Urinary bladder (tissue), 4 donors: ENCODE results near the gene ACHE. TPM values are rescaled to one million over a fixed set of nuclear protein-coding genes. Genes with fewer than 3 reads are reported as not detected.
"Not testable (repeated sequence)": the region's sequence is repeated elsewhere in the genome, so short reads cannot be mapped to it uniquely, and the experiment has no call there.

Experiments
- DNase-seq: peaks from one replicate; pipeline ENCODE4 v3.0.0-alpha.2; 2015; ENCODE audit errors: extremely low spot score
- H3K27ac ChIP-seq: one replicate; pipeline ENCODE4 v1.5.1; 2013; ENCODE audit warnings: low read depth, mild to moderate bottlenecking, moderate library complexity
- H3K36me3 ChIP-seq: one replicate; pipeline ENCODE4 v1.6.1; 2013; ENCODE audit warnings: mild to moderate bottlenecking, moderate library complexity; ENCODE audit not compliant: insufficient read depth
- H3K4me1 ChIP-seq: one replicate; pipeline ENCODE4 v1.6.1; 2013; ENCODE audit warnings: mild to moderate bottlenecking, moderate library complexity; ENCODE audit not compliant: insufficient read depth
- H3K4me3 ChIP-seq: one replicate; pipeline ENCODE4 v1.5.1; 2013; ENCODE audit warnings: low read depth, low read length
- WGBS: extraction: QIAGEN DNeasy Blood & Tissue Kit; methylation state at CpG from one replicate; pipeline ENCODE4 v1.1.7; 2013; 5-methylcytosine and 5-hydroxymethylcytosine counted together
- polyA plus RNA-seq: library from polyadenylated mRNA; stranded (reverse); fragments of 200-250 nt; gene quantifications from one replicate; pipeline ENCODE4 v1.2.3, GENCODE V29; 2013
- small RNA-seq: library from RNA; depleted of rRNA; stranded (forward); fragments of <200 nt; gene quantifications from one replicate; pipeline ENCODE3, GENCODE V24; 2014
- total RNA-seq: library from RNA; depleted of rRNA; stranded (reverse); fragments of >200 nt; gene quantifications from one replicate; pipeline ENCODE4 v1.2.3, GENCODE V29; 2014
- donor health status: healthy with polysubstance abuse.
- donor health status: healthy.

The ACHE gene
- total and polyA plus RNA-seq, 2 donors, result 4.0 to 4.3 TPM

DNA sequence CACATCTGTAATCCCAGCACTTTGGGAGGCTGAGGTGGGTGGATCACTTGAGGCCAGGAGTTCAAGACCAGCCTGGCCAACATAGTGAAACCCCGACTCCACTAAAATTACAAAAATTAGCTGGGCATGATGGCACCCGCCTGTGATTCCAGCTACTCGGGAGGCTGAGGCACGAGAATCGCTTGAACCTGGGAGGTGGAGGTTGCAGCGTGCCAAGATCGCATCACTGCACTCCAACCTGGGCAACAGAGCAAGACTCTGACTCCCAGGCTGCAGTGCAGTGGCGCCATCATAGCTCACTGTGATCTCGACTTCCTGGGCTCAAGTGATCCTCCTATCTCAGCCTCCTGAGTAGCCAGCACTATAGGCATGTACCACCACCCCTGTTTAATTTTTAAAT is 40.8 kb downstream of the ACHE start:
- WGBS, result 96% methylated on average over 9 of the region's 9 CpGs
- DNase-seq, result not testable (repeated sequence)

GRCh38 chr7:100854146-100854895 is 41.4 kb downstream of the ACHE start:
- Histone ChIP-seq H3K36me3 (no peaks in the 10 kb centered on the region), H3K4me3 (no peak overlapping the region), H3K4me1 (no peaks in the 10 kb centered on the region), H3K27ac (no peak overlapping the region)
- no peak for DNase-seq
- WGBS, result 90% methylated on average over 14 of the region's 14 CpGs

More for the DNA sequence above, 40.8 kb downstream of the ACHE start:
- not testable (repeated sequence) for H3K36me3 ChIP-seq, H3K4me1 ChIP-seq, H3K27ac ChIP-seq, H3K4me3 ChIP-seq

DNA sequence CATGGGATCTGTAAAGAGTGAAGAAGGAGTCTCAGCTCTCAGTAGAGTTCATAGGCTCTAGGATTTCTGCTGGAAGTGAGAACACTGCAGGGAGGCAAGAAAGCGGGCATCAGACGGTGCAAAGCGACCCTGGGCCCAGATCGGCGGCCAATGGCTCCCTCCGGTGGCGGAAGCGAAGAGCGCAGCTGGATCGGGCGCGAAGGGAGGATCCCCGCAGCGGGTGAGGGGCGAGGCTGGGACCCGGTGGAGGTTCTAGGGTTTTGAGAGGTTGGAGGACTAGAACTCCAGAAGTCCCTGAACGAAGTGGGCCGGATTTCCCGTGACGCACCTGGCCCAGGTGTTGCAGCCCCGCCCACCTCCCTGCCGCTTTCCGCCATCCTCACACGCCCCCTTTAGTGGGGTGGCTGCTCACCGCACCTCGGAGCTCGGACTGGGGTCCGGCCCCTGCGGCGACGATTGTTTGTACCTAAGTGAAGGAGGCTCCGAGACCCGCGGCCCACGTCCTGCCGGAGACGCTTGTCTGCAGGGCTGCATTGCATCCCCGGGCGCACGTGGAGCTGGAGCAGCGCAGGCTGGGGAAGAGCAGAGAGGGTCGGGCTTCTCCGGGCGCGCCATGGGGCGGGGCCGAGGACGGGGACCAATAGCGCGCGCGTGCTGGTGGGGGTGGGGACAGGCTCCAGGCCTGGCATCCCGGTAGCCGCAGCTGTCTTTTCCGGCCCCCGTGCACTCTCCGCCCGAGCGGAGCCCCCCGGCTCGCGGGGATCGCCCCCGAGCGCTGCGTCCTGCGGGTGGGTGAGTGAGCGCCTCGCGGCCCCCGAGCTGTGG is 43.4 kb downstream of the ACHE start, which contains the start of gene SLC12A9:
Gene SLC12A9, plus strand, starts transcription at position 666 of the 825 bp plus-strand sequence. CDS start 1,485 bp downstream, outside the sequence.
- Histone ChIP-seq H3K4me3 (peak within 1 kb of the TSS; percentile 70), H3K4me1 (no peaks in the 10 kb centered on the region), H3K36me3 (no peaks in the 10 kb centered on the region), H3K27ac (peak within 1 kb of the TSS; percentile 62)
- WGBS, result under 1% methylated on average over 71 of the region's 71 CpGs
- DNase-seq, result no peak

DNA sequence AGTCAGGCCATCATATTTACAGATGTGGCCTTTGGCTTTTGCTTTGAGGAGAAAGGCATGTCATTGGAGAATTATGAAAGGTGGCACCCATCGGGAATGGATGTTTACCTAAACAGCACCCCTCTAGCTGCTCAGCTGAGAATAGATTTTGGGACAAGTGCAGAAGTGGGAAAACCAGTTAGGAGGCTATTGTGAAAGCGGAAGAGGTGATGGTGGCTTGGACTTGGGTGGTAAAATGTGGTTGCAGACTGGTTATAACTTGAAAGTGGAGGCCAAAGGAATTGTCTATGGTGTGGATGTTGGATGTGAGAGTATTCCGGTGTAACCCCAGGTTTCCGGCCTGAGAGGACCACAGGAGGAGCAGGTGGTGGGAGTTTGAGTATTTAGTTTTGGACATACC is 48.3 kb downstream of the ACHE start:
- WGBS, result 95% methylated on average over 4 of the region's 4 CpGs
- Histone ChIP-seq H3K36me3 (no peaks in the 10 kb centered on the region), H3K4me3 (no peak overlapping the region), H3K27ac (no peak overlapping the region), H3K4me1 (no peaks in the 10 kb centered on the region)
- no peak for DNase-seq

- no peaks in the 10 kb centered on the region for H3K36me3 ChIP-seq
- WGBS, result 63% methylated on average over 8 of the region's 8 CpGs
- no peaks in the 10 kb centered on the region for H3K4me1 ChIP-seq
- no peak overlapping the region for H3K4me3 ChIP-seq
- H3K27ac ChIP-seq, result no peak overlapping the region
- DNase-seq, result no peak
Observed at GRCh38 chr7:100840470-100841100, 55.1 kb downstream of the ACHE start.

Small RNA genes lying within 50 kb of the gene (small RNA-seq; reads per million reads assigned to genes)
- gene RN7SL549P (not detected), gene RPS29P15 (not detected)

Other genes starting within 250 kb of the ACHE start
- 0.69 TPM for gene ACTL6B, start 239.4 kb downstream of the ACHE start, total RNA-seq
- gene ACTL6B, start 239.4 kb downstream of the ACHE start, polyA plus RNA-seq, result 0.19 TPM
- gene GNB2, start 222.1 kb downstream of the ACHE start, total RNA-seq, result 51.2 TPM
- gene GNB2, start 222.1 kb downstream of the ACHE start, polyA plus RNA-seq, result 279 TPM
- 17.1 TPM for gene GIGYF1, start 201.6 kb downstream of the ACHE start, total RNA-seq
- gene GIGYF1, start 201.6 kb downstream of the ACHE start, polyA plus RNA-seq, result 27.2 TPM
- 18.6 TPM for gene POP7, start 189.8 kb downstream of the ACHE start, total RNA-seq
- 39.1 TPM for gene POP7, start 189.8 kb downstream of the ACHE start, polyA plus RNA-seq
- not detected for gene EPO, start 175.4 kb downstream of the ACHE start, total RNA-seq
- not detected for gene EPO, start 175.4 kb downstream of the ACHE start, polyA plus RNA-seq
- gene ZAN, start 162.3 kb downstream of the ACHE start, total RNA-seq, result not detected
- not detected for gene ZAN, start 162.3 kb downstream of the ACHE start, polyA plus RNA-seq
- 70.6 TPM for gene EPHB4, start 68.4 kb downstream of the ACHE start, total RNA-seq
- gene EPHB4, start 68.4 kb downstream of the ACHE start, polyA plus RNA-seq, result 53.1 TPM
- gene SLC12A9, start 43.2 kb downstream of the ACHE start, total RNA-seq, result 13.6 TPM
- gene SLC12A9, start 43.2 kb downstream of the ACHE start, polyA plus RNA-seq, result 29.0 TPM
- 38.0 TPM for gene TRIP6, start 28.5 kb downstream of the ACHE start, total RNA-seq
- gene TRIP6, start 28.5 kb downstream of the ACHE start, polyA plus RNA-seq, result 80.0 TPM
- gene SRRT, start 20.8 kb downstream of the ACHE start, total RNA-seq, result 31.2 TPM
- 69.9 TPM for gene SRRT, start 20.8 kb downstream of the ACHE start, polyA plus RNA-seq
- 2.6 TPM for gene UFSP1, start 6.2 kb downstream of the ACHE start, total RNA-seq
- gene UFSP1, start 6.2 kb downstream of the ACHE start, polyA plus RNA-seq, result 6.2 TPM
- not detected for gene MUC3A, start 53.6 kb upstream of the ACHE start, total RNA-seq
- gene MUC3A, start 53.6 kb upstream of the ACHE start, polyA plus RNA-seq, result 0.23 TPM
- gene MUC12, start 73.7 kb upstream of the ACHE start, total RNA-seq, result 1.1 TPM
- 2.1 TPM for gene MUC12, start 73.7 kb upstream of the ACHE start, polyA plus RNA-seq
- not detected for gene MUC17, start 124.2 kb upstream of the ACHE start, total RNA-seq
- gene MUC17, start 124.2 kb upstream of the ACHE start, polyA plus RNA-seq, result not detected
- 13.5 TPM for gene TRIM56, start 189.6 kb upstream of the ACHE start, total RNA-seq
- gene TRIM56, start 189.6 kb upstream of the ACHE start, polyA plus RNA-seq, result 15.4 TPM
- 3.1 TPM for gene SERPINE1, start 231.2 kb upstream of the ACHE start, total RNA-seq
- gene SERPINE1, start 231.2 kb upstream of the ACHE start, polyA plus RNA-seq, result 45.6 TPM